ENCODE data around the gene IDH3G. TPM values are rescaled to one million over a fixed set of nuclear protein-coding genes. Genes with fewer than 3 reads are reported as not detected.

The IDH3G gene
- total RNA-seq, 1 donor from 2014 or later = 118 TPM

- Histone ChIP-seq H3K27me3 (no peaks in the 10 kb centered on the region), H3K27ac (no peak within 1 kb of the TSS), H3K4me3 (peak within 1 kb of the TSS; percentile 3 to 23), H3K4me1 (peaks cover 18% of the 10 kb centered on the region), H3K9me3 (no peaks in the 10 kb centered on the region), H3K36me3 (peaks cover 0 to 3% of the 10 kb centered on the region in 2 donors)
- no peak for DNase-seq (ENCODE audit: extremely low spot score in 2 of 2)
- peak in 1 of 2 donors; percentile 6 for TF ChIP-seq POLR2AphosphoS5 (IDR thresholded peaks at IDR 0.05; ENCODE audit: insufficient read depth in 1 of 2, low read depth in 1 of 2)
- TF ChIP-seq POLR2A (IDR thresholded peaks at IDR 0.05) = no peak
- intact Hi-C loops (cut with DNase I) = loop anchor here (10.0 kb wide), 1 partner anchor 144 kb away; the partner anchor contains the start of gene ARHGAP4
These were observed 13.3 kb downstream of the IDH3G start, which contains the start of gene SRPK3 for GRCh38 chrX:153780678-153781427. Gene SRPK3 (plus strand): TSS chrX:153781041. CDS start chrX:153781087, 46 bp downstream.

GRCh38 chrX:153779891-153780677 is 14.1 kb downstream of the IDH3G start:
- Histone ChIP-seq H3K9me3 (no peaks in the 10 kb centered on the region), H3K27me3 (no peaks in the 10 kb centered on the region), H3K4me1 (peaks cover 18% of the 10 kb centered on the region), H3K36me3 (no peaks in the 10 kb centered on the region), H3K4me3 (peak overlapping the region in 1 of 2 donors; percentile 3), H3K27ac (no peak overlapping the region)
- no peak for DNase-seq (ENCODE audit: extremely low spot score in 2 of 2)
- intact Hi-C loops (cut with DNase I) = loop anchor here (10.0 kb wide), 1 partner anchor 145 kb away; the partner anchor contains the start of gene ARHGAP4
- TF ChIP-seq POLR2A (IDR thresholded peaks at IDR 0.05) (no peak), POLR2AphosphoS5 (IDR thresholded peaks at IDR 0.05; ENCODE audit: insufficient read depth in 1 of 2, low read depth in 1 of 2) (peak in 1 of 2 donors; percentile 6)

DNA sequence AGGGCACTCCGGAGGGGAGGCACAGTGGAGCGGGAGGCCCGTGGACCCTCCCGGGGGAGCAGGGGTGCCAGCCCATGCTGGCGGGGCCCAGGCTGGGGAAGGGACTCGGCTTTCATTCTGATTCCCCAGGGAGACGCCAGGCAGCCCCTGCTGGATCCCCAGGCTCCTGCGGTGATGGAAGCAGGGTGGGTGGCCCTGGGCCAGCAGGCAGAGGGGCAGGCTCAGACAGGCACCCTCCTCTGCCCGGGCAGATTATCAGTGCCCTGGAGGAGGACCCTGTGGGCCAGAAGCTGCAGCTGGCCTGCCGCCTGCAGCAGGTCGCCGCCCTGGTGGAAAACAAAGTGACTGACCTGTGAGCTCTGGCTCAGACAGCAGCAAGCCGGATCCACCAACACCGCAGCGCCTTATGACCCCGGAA is 15.5 kb downstream of the IDH3G start:
- no peak overlapping the region for H3K27ac ChIP-seq
- no peak for DNase-seq (ENCODE audit: extremely low spot score in 2 of 2)
- TF ChIP-seq POLR2AphosphoS5 (IDR thresholded peaks at IDR 0.05; ENCODE audit: insufficient read depth in 1 of 2, low read depth in 1 of 2) (no peak), POLR2A (IDR thresholded peaks at IDR 0.05) (no peak)
- TF ChIP-seq, protein P1, sequence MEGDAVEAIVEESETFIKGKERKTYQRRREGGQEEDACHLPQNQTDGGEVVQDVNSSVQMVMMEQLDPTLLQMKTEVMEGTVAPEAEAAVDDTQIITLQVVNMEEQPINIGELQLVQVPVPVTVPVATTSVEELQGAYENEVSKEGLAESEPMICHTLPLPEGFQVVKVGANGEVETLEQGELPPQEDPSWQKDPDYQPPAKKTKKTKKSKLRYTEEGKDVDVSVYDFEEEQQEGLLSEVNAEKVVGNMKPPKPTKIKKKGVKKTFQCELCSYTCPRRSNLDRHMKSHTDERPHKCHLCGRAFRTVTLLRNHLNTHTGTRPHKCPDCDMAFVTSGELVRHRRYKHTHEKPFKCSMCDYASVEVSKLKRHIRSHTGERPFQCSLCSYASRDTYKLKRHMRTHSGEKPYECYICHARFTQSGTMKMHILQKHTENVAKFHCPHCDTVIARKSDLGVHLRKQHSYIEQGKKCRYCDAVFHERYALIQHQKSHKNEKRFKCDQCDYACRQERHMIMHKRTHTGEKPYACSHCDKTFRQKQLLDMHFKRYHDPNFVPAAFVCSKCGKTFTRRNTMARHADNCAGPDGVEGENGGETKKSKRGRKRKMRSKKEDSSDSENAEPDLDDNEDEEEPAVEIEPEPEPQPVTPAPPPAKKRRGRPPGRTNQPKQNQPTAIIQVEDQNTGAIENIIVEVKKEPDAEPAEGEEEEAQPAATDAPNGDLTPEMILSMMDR (IDR thresholded peaks at IDR 0.05) = no peak
- intact Hi-C loops (cut with DNase I) = no loop called here
- H3K4me3 ChIP-seq = no peak overlapping the region
- no peaks in the 10 kb centered on the region for H3K36me3 ChIP-seq
- H3K4me1 ChIP-seq = peaks cover 18% of the 10 kb centered on the region
- no peaks in the 10 kb centered on the region for H3K9me3 ChIP-seq
- H3K27me3 ChIP-seq = no peaks in the 10 kb centered on the region

GRCh38 chrX:153778181-153778580 is 16.0 kb downstream of the IDH3G start:
- H3K27ac ChIP-seq = no peak overlapping the region
- no peaks in the 10 kb centered on the region for H3K9me3 ChIP-seq
- intact Hi-C loops (cut with DNase I) = no loop called here
- H3K27me3 ChIP-seq = no peaks in the 10 kb centered on the region
- H3K4me1 ChIP-seq = peaks cover 18% of the 10 kb centered on the region
- DNase-seq (ENCODE audit: extremely low spot score in 2 of 2) = no peak
- TF ChIP-seq, protein P1 (IDR thresholded peaks at IDR 0.05) = no peak
- TF ChIP-seq POLR2AphosphoS5 (IDR thresholded peaks at IDR 0.05; ENCODE audit: insufficient read depth in 1 of 2, low read depth in 1 of 2) = no peak
- TF ChIP-seq POLR2A (IDR thresholded peaks at IDR 0.05) = no peak
- H3K36me3 ChIP-seq = no peaks in the 10 kb centered on the region
- no peak overlapping the region for H3K4me3 ChIP-seq

- TF ChIP-seq, protein P1 (IDR thresholded peaks at IDR 0.05) = no peak
- TF ChIP-seq POLR2AphosphoS5 (IDR thresholded peaks at IDR 0.05; ENCODE audit: insufficient read depth in 1 of 2, low read depth in 1 of 2) (no peak), POLR2A (IDR thresholded peaks at IDR 0.05) (no peak)
- no peak for DNase-seq (ENCODE audit: extremely low spot score in 2 of 2)
- no peaks in the 10 kb centered on the region for H3K36me3 ChIP-seq
- no peaks in the 10 kb centered on the region for H3K9me3 ChIP-seq
- no peak overlapping the region for H3K4me3 ChIP-seq
- H3K27ac ChIP-seq = no peak overlapping the region
- no peaks in the 10 kb centered on the region for H3K27me3 ChIP-seq
- intact Hi-C loops (cut with DNase I) = no loop called here
- H3K4me1 ChIP-seq = peaks cover 18% of the 10 kb centered on the region
These were observed 16.7 kb downstream of the IDH3G start for GRCh38 chrX:153777261-153778090.
